Neural cell (in vitro differentiated cells): Measurements from ENCODE around the gene FHOD1. TPM values are rescaled to one million over a fixed set of nuclear protein-coding genes. Genes with fewer than 3 reads are reported as not detected.

Source experiments
- H2AFZ ChIP-seq: fragments of 200-600, 300-800 bp; sonication (generic), shearing (Covaris generic); 2 replicates; pipeline ENCODE4 v1.6.0; 2014; ENCODE audit warnings: low read depth, mild to moderate bottlenecking, antibody characterized with exemption, low read length, moderate library complexity
- H3F3A ChIP-seq: fragments of 200-600 bp; shearing (Covaris generic); 2 replicates; pipeline ENCODE4 v1.6.1; 2016; ENCODE audit warnings: mild to moderate bottlenecking, moderate library complexity, mixed read lengths, antibody characterized with exemption, low read length; ENCODE audit not compliant: insufficient read depth, poor library complexity, severe bottlenecking
- H3K27ac ChIP-seq: fragments of 200-600, 300-800 bp; sonication (generic), shearing (Covaris generic); 2 replicates; pipeline ENCODE4 v1.5.1; 2014; ENCODE audit warnings: mild to moderate bottlenecking, low read length, moderate library complexity
- H3K27me3 ChIP-seq: fragments of 300-800, 200-600 bp; sonication (generic), shearing (Covaris generic); 2 replicates; pipeline ENCODE4 v1.6.0; 2014; ENCODE audit warnings: mild to moderate bottlenecking, low read depth, low read length, moderate library complexity; ENCODE audit not compliant: insufficient read depth
- H3K36me3 ChIP-seq: fragments of 300-800, 200-600 bp; sonication (generic), shearing (Covaris generic); 2 replicates; pipeline ENCODE4 v1.5.1; 2014; ENCODE audit warnings: mild to moderate bottlenecking, antibody characterized with exemption, low read length, moderate library complexity; ENCODE audit not compliant: insufficient read depth
- H3K4me2 ChIP-seq: fragments of 300-800, 200-600 bp; sonication (generic), shearing (Covaris generic); 2 replicates; pipeline ENCODE4 v1.6.0; 2014; ENCODE audit warnings: mild to moderate bottlenecking, low read length
- H3K4me3 ChIP-seq: fragments of 300-800, 200-600 bp; sonication (generic), shearing (Covaris generic); 2 replicates; pipeline ENCODE4 v1.5.1; 2014; ENCODE audit warnings: mild to moderate bottlenecking, low read length, moderate library complexity
- H3K79me2 ChIP-seq: fragments of 200-600 bp; shearing (Covaris generic); replicated peaks from 2 replicates; pipeline ENCODE4 v1.6.0; 2014; ENCODE audit warnings: mild to moderate bottlenecking, low read length, moderate library complexity; ENCODE audit not compliant: insufficient read depth
- H3K9ac ChIP-seq: fragments of 300-800, 200-600 bp; sonication (generic), shearing (Covaris generic); 2 replicates; pipeline ENCODE4 v1.6.1; 2016; ENCODE audit warnings: mild to moderate bottlenecking, low read length, mixed read lengths
- H3K9me2 ChIP-seq: fragments of 200-600 bp; shearing (Covaris generic); 2 replicates; pipeline ENCODE4 v1.6.1; 2016; ENCODE audit warnings: mild to moderate bottlenecking, low read length, mixed read lengths; ENCODE audit not compliant: insufficient read depth
- H3K9me3 ChIP-seq: fragments of 200-600, 300-800 bp; sonication (generic), shearing (Covaris generic); 2 replicates; pipeline ENCODE4 v1.6.1; 2016; ENCODE audit warnings: mild to moderate bottlenecking, mixed run types, low read length, moderate library complexity, mixed read lengths
- H4K20me1 ChIP-seq: fragments of 200-600 bp; shearing (Covaris generic); 2 replicates; pipeline ENCODE4 v1.6.1; 2016; ENCODE audit warnings: mild to moderate bottlenecking, mixed run types; ENCODE audit not compliant: insufficient read depth
- EP300 ChIP-seq: fragments of 450-650 bp; conservative IDR thresholded peaks from 2 replicates; pipeline ENCODE4 v1.6.1; 2014; ENCODE audit warnings: antibody characterized with exemption, mild to moderate bottlenecking, moderate library complexity; ENCODE audit not compliant: poor library complexity, severe bottlenecking
- EZH2 ChIP-seq: fragments of 200-600, 300-800 bp; shearing (Covaris generic), sonication (generic); IDR thresholded peaks from 2 replicates; pipeline ENCODE4 v1.6.1; 2014; ENCODE audit warnings: antibody characterized with exemption, low read length, borderline replicate concordance, mild to moderate bottlenecking; ENCODE audit not compliant: insufficient read depth, poor library complexity, severe bottlenecking
- MXI1 ChIP-seq: fragments of 450-650 bp; conservative IDR thresholded peaks from 2 replicates; pipeline ENCODE4 v1.6.1; 2014; ENCODE audit warnings: antibody characterized with exemption, mild to moderate bottlenecking; ENCODE audit not compliant: poor library complexity, severe bottlenecking
- POLR2AphosphoS5 ChIP-seq: IDR thresholded peaks from 2 replicates; pipeline ENCODE4 v1.6.1; 2012
- RAD21 ChIP-seq: fragments of 450-650 bp; conservative IDR thresholded peaks from 2 replicates; pipeline ENCODE4 v1.6.1; 2014; ENCODE audit warnings: antibody characterized with exemption, mild to moderate bottlenecking, moderate library complexity
- SMC3 ChIP-seq: fragments of 450-650 bp; conservative IDR thresholded peaks from 2 replicates; pipeline ENCODE4 v1.6.1; 2014; ENCODE audit warnings: antibody characterized with exemption, mild to moderate bottlenecking, moderate library complexity; ENCODE audit not compliant: poor library complexity
- TAF1 ChIP-seq: IDR thresholded peaks from 2 replicates; pipeline ENCODE4 v1.6.1; 2012; ENCODE audit warnings: low read depth
- polyA plus RNA-seq: library from polyadenylated mRNA; depleted of rRNA; stranded (reverse); fragments of >200 nt; gene quantifications from 2 replicates; pipeline ENCODE4 v1.2.3, GENCODE V29; 2014
- TF ChIP-seq, protein P1 (sequence below): IDR thresholded peaks from 2 replicates; pipeline ENCODE4 v1.6.1; 2012; ENCODE audit warnings: borderline replicate concordance
- TF ChIP-seq, protein P2 (sequence below): fragments of 450-650 bp; IDR thresholded peaks from 2 replicates; pipeline ENCODE4 v1.5.1; 2014; ENCODE audit warnings: antibody characterized with exemption, mild to moderate bottlenecking, moderate library complexity; ENCODE audit not compliant: poor library complexity, severe bottlenecking

FHOD1 gene
- polyA plus RNA-seq, 1 donor from 2014 or later: 6.3 TPM

DNA sequence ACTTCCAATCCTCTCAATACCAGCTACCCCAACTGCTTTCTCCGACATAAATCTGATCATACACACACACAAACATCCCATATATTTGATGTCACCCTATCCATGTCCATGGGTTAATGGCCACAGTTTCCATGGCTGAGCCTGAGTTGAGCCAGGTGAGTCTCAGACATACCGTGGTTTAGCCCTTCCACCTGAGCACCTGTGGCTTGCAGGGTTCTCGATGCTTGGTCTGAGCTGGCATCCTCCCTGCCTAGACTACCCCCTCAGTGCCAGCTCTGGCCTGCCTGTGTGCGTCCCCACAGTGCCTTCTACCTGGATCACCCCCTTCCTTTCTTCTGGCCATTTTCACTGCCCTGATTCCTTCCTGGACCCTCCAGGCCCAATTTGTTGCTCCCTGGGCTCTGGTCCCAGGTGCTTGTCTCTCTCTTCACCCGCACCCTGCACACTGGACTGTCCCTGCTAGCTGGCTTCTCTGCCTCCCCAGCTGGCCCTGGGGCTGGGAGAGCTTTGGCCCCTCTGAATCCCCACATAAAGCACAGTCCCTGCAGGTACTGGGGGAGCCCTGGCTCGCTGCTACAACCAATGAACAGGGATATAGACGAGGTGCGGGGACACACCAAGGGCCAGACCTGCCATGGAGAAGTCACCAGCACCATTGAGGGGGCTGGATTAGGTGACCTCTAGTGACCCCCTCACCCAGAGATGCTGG lies 41.0 kb downstream of the FHOD1 start:
- Histone ChIP-seq H3F3A (no peaks in the 10 kb centered on the region), H3K4me2 (no peak overlapping the region), H3K27ac (no peak overlapping the region), H3K9me3 (no peaks in the 10 kb centered on the region), H3K79me2 (no peaks in the 10 kb centered on the region), H2AFZ (no peak overlapping the region), H4K20me1 (no peaks in the 10 kb centered on the region), H3K27me3 (no peaks in the 10 kb centered on the region), H3K4me3 (no peak overlapping the region), H3K9me2 (no peaks in the 10 kb centered on the region), H3K9ac (no peak overlapping the region), H3K36me3 (no peaks in the 10 kb centered on the region)
- TF ChIP-seq EZH2 (no peak), POLR2AphosphoS5 (no peak), RAD21 (no peak), TAF1 (no peak), SMC3 (no peak), EP300 (no peak), MXI1 (no peak)
- TF ChIP-seq, protein P1, sequence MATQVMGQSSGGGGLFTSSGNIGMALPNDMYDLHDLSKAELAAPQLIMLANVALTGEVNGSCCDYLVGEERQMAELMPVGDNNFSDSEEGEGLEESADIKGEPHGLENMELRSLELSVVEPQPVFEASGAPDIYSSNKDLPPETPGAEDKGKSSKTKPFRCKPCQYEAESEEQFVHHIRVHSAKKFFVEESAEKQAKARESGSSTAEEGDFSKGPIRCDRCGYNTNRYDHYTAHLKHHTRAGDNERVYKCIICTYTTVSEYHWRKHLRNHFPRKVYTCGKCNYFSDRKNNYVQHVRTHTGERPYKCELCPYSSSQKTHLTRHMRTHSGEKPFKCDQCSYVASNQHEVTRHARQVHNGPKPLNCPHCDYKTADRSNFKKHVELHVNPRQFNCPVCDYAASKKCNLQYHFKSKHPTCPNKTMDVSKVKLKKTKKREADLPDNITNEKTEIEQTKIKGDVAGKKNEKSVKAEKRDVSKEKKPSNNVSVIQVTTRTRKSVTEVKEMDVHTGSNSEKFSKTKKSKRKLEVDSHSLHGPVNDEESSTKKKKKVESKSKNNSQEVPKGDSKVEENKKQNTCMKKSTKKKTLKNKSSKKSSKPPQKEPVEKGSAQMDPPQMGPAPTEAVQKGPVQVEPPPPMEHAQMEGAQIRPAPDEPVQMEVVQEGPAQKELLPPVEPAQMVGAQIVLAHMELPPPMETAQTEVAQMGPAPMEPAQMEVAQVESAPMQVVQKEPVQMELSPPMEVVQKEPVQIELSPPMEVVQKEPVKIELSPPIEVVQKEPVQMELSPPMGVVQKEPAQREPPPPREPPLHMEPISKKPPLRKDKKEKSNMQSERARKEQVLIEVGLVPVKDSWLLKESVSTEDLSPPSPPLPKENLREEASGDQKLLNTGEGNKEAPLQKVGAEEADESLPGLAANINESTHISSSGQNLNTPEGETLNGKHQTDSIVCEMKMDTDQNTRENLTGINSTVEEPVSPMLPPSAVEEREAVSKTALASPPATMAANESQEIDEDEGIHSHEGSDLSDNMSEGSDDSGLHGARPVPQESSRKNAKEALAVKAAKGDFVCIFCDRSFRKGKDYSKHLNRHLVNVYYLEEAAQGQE: no peak
- TF ChIP-seq, protein P2, sequence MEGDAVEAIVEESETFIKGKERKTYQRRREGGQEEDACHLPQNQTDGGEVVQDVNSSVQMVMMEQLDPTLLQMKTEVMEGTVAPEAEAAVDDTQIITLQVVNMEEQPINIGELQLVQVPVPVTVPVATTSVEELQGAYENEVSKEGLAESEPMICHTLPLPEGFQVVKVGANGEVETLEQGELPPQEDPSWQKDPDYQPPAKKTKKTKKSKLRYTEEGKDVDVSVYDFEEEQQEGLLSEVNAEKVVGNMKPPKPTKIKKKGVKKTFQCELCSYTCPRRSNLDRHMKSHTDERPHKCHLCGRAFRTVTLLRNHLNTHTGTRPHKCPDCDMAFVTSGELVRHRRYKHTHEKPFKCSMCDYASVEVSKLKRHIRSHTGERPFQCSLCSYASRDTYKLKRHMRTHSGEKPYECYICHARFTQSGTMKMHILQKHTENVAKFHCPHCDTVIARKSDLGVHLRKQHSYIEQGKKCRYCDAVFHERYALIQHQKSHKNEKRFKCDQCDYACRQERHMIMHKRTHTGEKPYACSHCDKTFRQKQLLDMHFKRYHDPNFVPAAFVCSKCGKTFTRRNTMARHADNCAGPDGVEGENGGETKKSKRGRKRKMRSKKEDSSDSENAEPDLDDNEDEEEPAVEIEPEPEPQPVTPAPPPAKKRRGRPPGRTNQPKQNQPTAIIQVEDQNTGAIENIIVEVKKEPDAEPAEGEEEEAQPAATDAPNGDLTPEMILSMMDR: no peak

DNA sequence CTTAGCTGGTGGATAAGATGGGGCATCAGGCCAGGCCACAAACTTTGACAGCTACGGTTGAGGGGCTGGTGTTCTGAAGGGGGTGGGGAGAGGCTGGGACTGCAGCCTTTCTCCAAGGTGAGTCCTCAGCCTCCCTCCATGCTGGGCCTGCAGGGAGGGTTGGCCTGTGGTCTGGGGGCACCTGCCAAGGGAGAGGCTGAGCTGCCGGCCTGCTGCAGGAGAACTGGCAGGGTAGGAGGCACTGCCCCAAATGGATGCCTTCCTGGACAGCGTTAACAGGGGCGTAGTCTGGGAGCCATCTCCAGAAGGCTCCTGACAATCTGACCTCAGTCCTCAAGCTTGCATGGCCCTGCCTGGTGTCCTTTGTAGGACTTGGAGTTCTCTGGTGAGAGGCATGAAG lies 43.2 kb downstream of the FHOD1 start:
- no peak overlapping the region for H2AFZ ChIP-seq
- no peaks in the 10 kb centered on the region for H4K20me1 ChIP-seq
- no peaks in the 10 kb centered on the region for H3K79me2 ChIP-seq
- no peak overlapping the region for H3K27ac ChIP-seq
- no peak overlapping the region for H3K4me2 ChIP-seq
- no peak overlapping the region for H3K9ac ChIP-seq
- no peaks in the 10 kb centered on the region for H3K9me2 ChIP-seq
- TF ChIP-seq, protein P1: no peak
- TF ChIP-seq MXI1 (no peak), POLR2AphosphoS5 (no peak), EZH2 (no peak)
- no peaks in the 10 kb centered on the region for H3F3A ChIP-seq
- H3K27me3 ChIP-seq: no peaks in the 10 kb centered on the region
- no peak overlapping the region for H3K4me3 ChIP-seq
- H3K9me3 ChIP-seq: no peaks in the 10 kb centered on the region
- H3K36me3 ChIP-seq: no peaks in the 10 kb centered on the region
